IMR-90 (cell line): ENCODE data around the gene R3HDM2. TPM values are rescaled to one million over a fixed set of nuclear protein-coding genes. Genes with fewer than 3 reads are reported as not detected.

Experiments
- ATAC-seq: fragments of 200-7000 bp; cut with Tn5 transposase; 2 replicates; pipeline ENCODE4 v1.9.1; 2020; ENCODE audit warnings: low read depth, mild to moderate bottlenecking, moderate library complexity
- BruUV-seq: library from RNA; stranded (reverse); fragments of 400-500 nt; replicated peaks from 2 replicates; lab custom pipeline; 2021; lab: Mats Ljungman, UMichigan
- CTCF ChIA-PET: fragments of 300-600 bp; formaldehyde crosslinking; extraction: SDS; loops from one replicate; lab custom pipeline; 2021; ENCODE audit warnings: antibody characterized with exemption; lab: Yijun Ruan, JAX
- POLR2A ChIA-PET: fragments of 300-600 bp; sonication (Branson Sonifier 250); formaldehyde crosslinking; loops from one replicate; lab custom pipeline; 2022; ENCODE audit warnings: antibody characterized with exemption; ENCODE audit not compliant: unreplicated experiment; lab: Charles Lee
- DNase-seq: peaks from one replicate; pipeline ENCODE4 v3.0.0; 2013
- H2AFZ ChIP-seq: replicated peaks from 2 replicates; pipeline ENCODE3; 2013; ENCODE audit warnings: low read length, mild to moderate bottlenecking; ENCODE audit not compliant: poor library complexity
- H2AK5ac ChIP-seq: 2 replicates; pipeline ENCODE4 v1.6.1; 2013; ENCODE audit warnings: low read depth, low read length, inconsistent platforms
- H2AK9ac ChIP-seq: replicated peaks from 2 replicates; pipeline ENCODE3; 2013; ENCODE audit warnings: mild to moderate bottlenecking, low read depth, low read length, moderate library complexity; ENCODE audit not compliant: poor library complexity
- H2BK120ac ChIP-seq: 2 replicates; pipeline ENCODE4 v1.6.1; 2013; ENCODE audit warnings: low read depth, low read length, inconsistent platforms
- H2BK15ac ChIP-seq: 3 replicates; pipeline ENCODE4 v1.6.1; 2013; ENCODE audit warnings: low read depth, low read length, inconsistent platforms
- H2BK20ac ChIP-seq: 2 replicates; pipeline ENCODE4 v1.6.1; 2013; ENCODE audit warnings: low read depth, mild to moderate bottlenecking, inconsistent platforms, low read length, moderate library complexity
- H2BK5ac ChIP-seq: 2 replicates; pipeline ENCODE4 v1.6.1; 2013; ENCODE audit warnings: mild to moderate bottlenecking, low read depth, low read length, inconsistent platforms; ENCODE audit not compliant: poor library complexity, severe bottlenecking
- H3K14ac ChIP-seq: replicated peaks from 2 replicates; pipeline ENCODE4 v1.6.1; 2013; ENCODE audit warnings: low read depth, low read length, inconsistent platforms
- H3K18ac ChIP-seq: 2 replicates; pipeline ENCODE4 v1.6.1; 2013; ENCODE audit warnings: low read depth, low read length, control low read depth
- H3K23ac ChIP-seq: 2 replicates; pipeline ENCODE4 v1.6.1; 2013; ENCODE audit warnings: low read depth, low read length, inconsistent platforms
- H3K27ac ChIP-seq: 2 replicates; pipeline ENCODE4 v1.5.1; 2013; ENCODE audit warnings: mild to moderate bottlenecking, control low read depth, low read length; ENCODE audit not compliant: insufficient read depth
- H3K27me3 ChIP-seq: 2 replicates; pipeline ENCODE4 v1.6.1; 2013; ENCODE audit warnings: low read length; ENCODE audit not compliant: control insufficient read depth, insufficient read depth
- H3K36me3 ChIP-seq: 2 replicates; pipeline ENCODE4 v1.6.1; 2013; ENCODE audit warnings: low read length, mixed read lengths; ENCODE audit not compliant: control insufficient read depth, insufficient read depth
- H3K4ac ChIP-seq: 2 replicates; pipeline ENCODE4 v1.6.1; 2013; ENCODE audit warnings: low read depth, low read length, inconsistent platforms
- H3K4me1 ChIP-seq: 2 replicates; pipeline ENCODE4 v1.6.1; 2013; ENCODE audit warnings: low read length, mixed read lengths; ENCODE audit not compliant: control insufficient read depth, insufficient read depth
- H3K4me2 ChIP-seq: 2 replicates; pipeline ENCODE4 v1.6.1; 2013; ENCODE audit warnings: low read depth, mild to moderate bottlenecking, control low read depth, low read length, moderate library complexity
- H3K4me3 ChIP-seq: 2 replicates; pipeline ENCODE4 v1.5.1; 2013; ENCODE audit warnings: low read depth, mild to moderate bottlenecking, control low read depth, low read length, moderate library complexity; ENCODE audit not compliant: insufficient read depth
- H3K56ac ChIP-seq: 2 replicates; pipeline ENCODE4 v1.6.1; 2013; ENCODE audit warnings: low read length, inconsistent platforms; ENCODE audit not compliant: insufficient read depth; ENCODE audit errors: extremely low read depth
- H3K79me1 ChIP-seq, 2 experiments: 2 replicates each; pipeline ENCODE4 v1.6.1; 2013; ENCODE audit warnings: low read length in 2 of 2, inconsistent platforms in 1 of 2, low read depth in 1 of 2
- H3K9ac ChIP-seq: 2 replicates; pipeline ENCODE4 v1.6.1; 2013; ENCODE audit warnings: low read depth, low read length, control low read depth
- H3K9me1 ChIP-seq: 2 replicates; pipeline ENCODE4 v1.6.1; 2013; ENCODE audit warnings: low read length, inconsistent platforms; ENCODE audit not compliant: insufficient read depth
- H3K9me3 ChIP-seq: 2 replicates; pipeline ENCODE4 v1.6.1; 2013; ENCODE audit warnings: low read length; ENCODE audit not compliant: control insufficient read depth, insufficient read depth
- H4K20me1 ChIP-seq: 2 replicates; pipeline ENCODE4 v1.6.1; 2013; ENCODE audit warnings: low read length, inconsistent platforms; ENCODE audit not compliant: insufficient read depth
- H4K5ac ChIP-seq: 2 replicates; pipeline ENCODE4 v1.6.1; 2013; ENCODE audit warnings: mild to moderate bottlenecking, low read depth, low read length, control low read depth
- H4K8ac ChIP-seq, 2 experiments: 2 replicates each; pipeline ENCODE4 v1.6.1; 2013; ENCODE audit warnings: low read depth in 2 of 2, low read length in 2 of 2, control low read depth in 1 of 2, inconsistent platforms in 1 of 2
- H4K91ac ChIP-seq: 2 replicates; pipeline ENCODE4 v1.6.1; 2013; ENCODE audit warnings: low read depth, low read length, inconsistent platforms; ENCODE audit not compliant: insufficient read depth
- BHLHE40 ChIP-seq: fragments of 150-350 bp; IDR thresholded peaks from 2 replicates; pipeline ENCODE4 v1.6.1; 2016; ENCODE audit warnings: mild to moderate bottlenecking, low read depth, low read length
- CEBPB ChIP-seq: IDR thresholded peaks from 2 replicates; pipeline ENCODE4 v1.6.1; 2012; ENCODE audit warnings: low read depth, low read length, improper control_type of control experiment
- CHD1 ChIP-seq: IDR thresholded peaks from 2 replicates; pipeline ENCODE4 v1.6.1; 2012; ENCODE audit warnings: low read depth, low read length, improper control_type of control experiment
- CTCF ChIP-seq: conservative IDR thresholded peaks from 2 replicates; pipeline ENCODE4 v1.5.1; 2012; ENCODE audit warnings: mild to moderate bottlenecking, low read depth, low read length, improper control_type of control experiment
- FOS ChIP-seq: fragments of 150-350 bp; IDR thresholded peaks from 2 replicates; pipeline ENCODE4 v1.6.1; 2016; ENCODE audit warnings: low read depth, low read length
- MAFK ChIP-seq: IDR thresholded peaks from 2 replicates; pipeline ENCODE4 v1.6.1; 2012; ENCODE audit warnings: low read depth, low read length, improper control_type of control experiment
- MAZ ChIP-seq: IDR thresholded peaks from 2 replicates; pipeline ENCODE4 v1.6.1; 2012; ENCODE audit warnings: low read depth, mild to moderate bottlenecking, low read length, improper control_type of control experiment, moderate library complexity, borderline replicate concordance
- MXI1 ChIP-seq: IDR thresholded peaks from 2 replicates; pipeline ENCODE4 v1.6.1; 2012; ENCODE audit warnings: low read depth, mild to moderate bottlenecking, low read length, moderate library complexity, borderline replicate concordance
- NFE2L2 ChIP-seq: fragments of 150-350 bp; IDR thresholded peaks from 2 replicates; pipeline ENCODE4 v1.6.1; 2016; ENCODE audit warnings: low read depth, mild to moderate bottlenecking, low read length
- POLR2A ChIP-seq: IDR thresholded peaks from 2 replicates; pipeline ENCODE4 v1.6.1; 2012; ENCODE audit warnings: mild to moderate bottlenecking, low read depth, low read length
- RAD21 ChIP-seq: IDR thresholded peaks from 2 replicates; pipeline ENCODE4 v1.6.1; 2012; ENCODE audit warnings: low read length, improper control_type of control experiment
- RCOR1 ChIP-seq: IDR thresholded peaks from 2 replicates; pipeline ENCODE4 v1.6.1; 2012; ENCODE audit warnings: mild to moderate bottlenecking, low read length, improper control_type of control experiment; ENCODE audit not compliant: insufficient replicate concordance
- RFX5 ChIP-seq: IDR thresholded peaks from 2 replicates; pipeline ENCODE4 v1.8.0; 2012; ENCODE audit warnings: low read depth, mild to moderate bottlenecking, low read length, moderate library complexity
- SMC3 ChIP-seq: fragments of 150-350 bp; IDR thresholded peaks from 2 replicates; pipeline ENCODE4 v1.6.1; 2016; ENCODE audit warnings: low read depth, mild to moderate bottlenecking, antibody characterized with exemption, low read length, moderate library complexity
- WGBS, 2 experiments: methylation state at CpG; one replicate each; pipeline versions ENCODE4 v1.1.5 to v1.1.7; 2013; ENCODE audit warnings: missing lambda C conversion rate in 2 of 2; ENCODE audit not compliant: insufficient read length in 1 of 2; ENCODE audit errors: extremely low coverage in 2 of 2; 5-methylcytosine and 5-hydroxymethylcytosine counted together
- dilution Hi-C: fragments of 300-500 bp; cut with HindIII; formaldehyde crosslinking; loops from one replicate; pipeline ENCODE4 v1.14.3; 2018; ENCODE audit warnings: low sequenced_read_pairs; ENCODE audit not compliant: unreplicated experiment
- in situ Hi-C: fragments of 300-500 bp; cut with MboI; formaldehyde crosslinking; loops from 3 replicates; pipeline ENCODE4 v1.14.3; 2019; ENCODE audit warnings: low sequenced_read_pairs, inconsistent platforms, mixed read lengths
- intact Hi-C: fragments of 100-400 bp; cut with micrococcal nuclease; formaldehyde crosslinking; loops from 2 replicates; pipeline ENCODE4 v1.10.0; 2022
- polyA plus RNA-seq, 3 experiments: library from polyadenylated mRNA; depleted of rRNA; stranded (reverse); fragments of >200 nt; gene quantifications; 2 replicates each; pipeline ENCODE4 v1.2.3, GENCODE V29; 2012; ENCODE audit warnings: low replicate concordance in 1 of 3
- total RNA-seq: library from RNA; depleted of rRNA; stranded (reverse); fragments of >200 nt; gene quantifications from 2 replicates; pipeline ENCODE4 v1.2.3, GENCODE V29; 2012
- TF ChIP-seq, protein P1 (sequence below): fragments of 150-350 bp; IDR thresholded peaks from 2 replicates; pipeline ENCODE4 v1.6.1; 2017; ENCODE audit warnings: mild to moderate bottlenecking, antibody characterized with exemption, low read length, low read depth
- TF ChIP-seq, protein P2 (sequence below): fragments of 150-350 bp; IDR thresholded peaks from 2 replicates; pipeline ENCODE4 v1.6.1; 2016; ENCODE audit warnings: low read depth, mild to moderate bottlenecking, low read length, moderate library complexity, borderline replicate concordance

The R3HDM2 gene
- total and polyA plus RNA-seq, 2 of the 4 experiments (the other 2 are of a cell fraction), result 7.5 to 28.4 TPM

DNA sequence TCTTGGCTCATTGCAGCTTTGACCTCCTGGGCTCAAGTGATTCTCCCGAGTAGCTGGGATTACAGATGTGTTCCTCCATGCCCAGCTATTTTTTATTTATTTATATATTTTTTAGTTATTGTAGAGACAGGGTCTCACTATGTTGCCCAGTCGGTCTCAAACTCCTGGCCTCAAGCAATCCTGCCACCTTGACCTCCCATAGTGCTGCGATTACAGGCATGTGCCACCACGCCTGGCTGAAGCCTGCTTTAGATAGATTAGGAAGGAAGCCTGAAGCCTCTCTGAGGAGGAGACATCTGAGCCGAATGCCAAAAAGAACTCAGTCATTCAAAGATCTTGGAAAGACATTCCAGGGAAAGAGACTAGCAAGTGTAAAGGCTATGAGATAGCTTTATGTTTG is 13.9 kb upstream of the R3HDM2 start:
- in situ Hi-C loops, result no loop called here
- Histone ChIP-seq H3K18ac (no peak overlapping the region), H3K4me1 (no peaks in the 10 kb centered on the region), H3K79me1 (no peaks in the 10 kb centered on the region), H3K9me1 (no peaks in the 10 kb centered on the region; the same call in 1 of the 2 replicates), H2BK120ac (no peak overlapping the region), H2AK5ac (no peak overlapping the region), H3K9ac (no peak overlapping the region), H4K5ac (no peak overlapping the region), H3K9me3 (no peaks in the 10 kb centered on the region), H2BK15ac (no peak overlapping the region), H3K56ac (no peak overlapping the region), H3K4me3 (no peak overlapping the region), H3K36me3 (no peaks in the 10 kb centered on the region), H4K8ac (no peak overlapping the region), H2BK5ac (no peak overlapping the region), H4K91ac (no peak overlapping the region), H3K27ac (no peak overlapping the region), H3K27me3 (no peaks in the 10 kb centered on the region), H3K23ac (no peak overlapping the region), H4K20me1 (no peaks in the 10 kb centered on the region), H3K4me2 (no peak overlapping the region), H3K14ac (no peak overlapping the region), H3K4ac (no peak overlapping the region), H2BK20ac (no peak overlapping the region), H2AFZ (no peak overlapping the region), H2AK9ac (no peak overlapping the region)
- BruUV-seq, result no TSS peak
- DNase-seq (no peak), ATAC-seq (no peak)
- intact Hi-C loops, result no loop called here
- POLR2A ChIA-PET, result no interaction called here
- CTCF ChIA-PET, result interaction anchor here (1.0 kb wide), 1 partner anchor 8 kb away, joined by 4 read pairs; no protein-coding TSS in a partner anchor
- WGBS, 2 experiments, result no CpG with 5 or more reads among the region's 5 CpGs
- dilution Hi-C loops, result no loop called here
- TF ChIP-seq BHLHE40, result no peak
- no peak for TF ChIP-seq MAFK
- TF ChIP-seq MAZ, result no peak
- TF ChIP-seq, protein P1, sequence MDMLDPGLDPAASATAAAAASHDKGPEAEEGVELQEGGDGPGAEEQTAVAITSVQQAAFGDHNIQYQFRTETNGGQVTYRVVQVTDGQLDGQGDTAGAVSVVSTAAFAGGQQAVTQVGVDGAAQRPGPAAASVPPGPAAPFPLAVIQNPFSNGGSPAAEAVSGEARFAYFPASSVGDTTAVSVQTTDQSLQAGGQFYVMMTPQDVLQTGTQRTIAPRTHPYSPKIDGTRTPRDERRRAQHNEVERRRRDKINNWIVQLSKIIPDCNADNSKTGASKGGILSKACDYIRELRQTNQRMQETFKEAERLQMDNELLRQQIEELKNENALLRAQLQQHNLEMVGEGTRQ, result no peak
- no peak for TF ChIP-seq POLR2A
- no peak for TF ChIP-seq RFX5
- no peak for TF ChIP-seq CEBPB
- no peak for TF ChIP-seq RCOR1
- no peak for TF ChIP-seq CTCF
- TF ChIP-seq NFE2L2, result no peak
- no peak for TF ChIP-seq RAD21
- TF ChIP-seq SMC3, result no peak
- no peak for TF ChIP-seq CHD1
- TF ChIP-seq, protein P2, sequence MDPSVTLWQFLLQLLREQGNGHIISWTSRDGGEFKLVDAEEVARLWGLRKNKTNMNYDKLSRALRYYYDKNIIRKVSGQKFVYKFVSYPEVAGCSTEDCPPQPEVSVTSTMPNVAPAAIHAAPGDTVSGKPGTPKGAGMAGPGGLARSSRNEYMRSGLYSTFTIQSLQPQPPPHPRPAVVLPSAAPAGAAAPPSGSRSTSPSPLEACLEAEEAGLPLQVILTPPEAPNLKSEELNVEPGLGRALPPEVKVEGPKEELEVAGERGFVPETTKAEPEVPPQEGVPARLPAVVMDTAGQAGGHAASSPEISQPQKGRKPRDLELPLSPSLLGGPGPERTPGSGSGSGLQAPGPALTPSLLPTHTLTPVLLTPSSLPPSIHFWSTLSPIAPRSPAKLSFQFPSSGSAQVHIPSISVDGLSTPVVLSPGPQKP, result no peak
- TF ChIP-seq FOS, result no peak
- TF ChIP-seq MXI1, result no peak
